HG03025 (cell line): ENCODE results near the gene PDE6B.

ENCODE experiments used
- ATAC-seq: cut with Tn5 transposase; IDR thresholded peaks from one replicate; pipeline ENCODE4 v1.9.1; 2021; ENCODE audit warnings: mild to moderate bottlenecking, moderate library complexity; ENCODE audit not compliant: unreplicated experiment, low FRiP score

PDE6B gene

DNA sequence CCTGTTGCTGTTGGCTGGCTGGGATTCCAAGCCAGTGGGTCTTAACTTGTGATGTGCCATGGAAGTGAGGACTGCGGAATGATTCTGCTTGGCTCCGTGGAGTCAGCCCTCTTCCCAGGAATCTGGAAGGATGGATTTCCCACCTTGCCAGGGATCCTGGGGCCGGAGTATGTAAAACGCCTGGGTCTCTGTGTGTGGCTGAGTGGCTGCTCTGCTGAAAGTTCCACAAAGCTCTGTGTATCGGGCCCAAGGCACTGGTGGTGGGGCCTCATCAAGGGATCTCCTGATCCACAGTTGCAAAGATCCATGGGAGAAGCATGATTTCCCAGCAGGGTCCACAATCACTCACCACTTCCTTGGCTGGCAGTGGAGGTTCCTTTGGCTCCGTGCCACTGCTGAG, 25.2 kb upstream of the PDE6B start:
- ATAC-seq = no peak

DNA sequence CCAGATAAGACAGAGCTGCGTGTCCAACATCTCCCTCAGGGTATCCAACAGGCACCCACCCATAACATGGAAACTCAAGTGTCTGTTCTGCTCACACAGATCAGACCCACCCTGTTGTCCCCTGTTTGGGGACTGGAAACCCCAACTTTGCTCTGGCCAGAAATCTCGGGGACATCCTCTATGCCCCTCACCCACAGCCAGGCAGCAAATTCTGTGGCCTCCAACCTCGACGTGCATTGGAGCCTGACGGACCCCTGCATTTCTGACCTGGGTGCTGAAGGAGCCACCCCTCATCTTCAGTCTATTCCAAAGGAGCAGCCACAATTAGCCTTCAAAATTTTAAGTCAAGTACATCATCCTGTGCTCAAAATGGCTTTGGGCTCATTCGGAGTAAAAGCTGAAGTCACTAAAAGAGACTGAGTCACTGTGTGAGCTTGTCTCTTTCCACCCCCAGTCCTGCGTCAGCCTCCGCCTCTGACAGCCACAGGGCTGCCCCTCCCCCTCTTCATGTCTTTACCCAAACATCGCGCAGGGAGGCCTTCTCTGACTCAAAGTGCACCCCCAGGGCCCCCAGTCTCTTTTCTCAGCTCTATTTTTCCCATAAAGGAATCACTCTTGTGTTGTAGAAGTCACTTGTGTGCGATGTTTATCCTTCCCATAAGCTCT, 24.4 kb upstream of the PDE6B start:
- no peak for ATAC-seq

- no peak for ATAC-seq
Observed at GRCh38 chr4:601612-602558, 23.5 kb upstream of the PDE6B start.

- no peak for ATAC-seq
Observed at GRCh38 chr4:602559-602942, 22.8 kb upstream of the PDE6B start.

- ATAC-seq = no peak
Observed at GRCh38 chr4:604131-604530, 21.2 kb upstream of the PDE6B start.

- no peak for ATAC-seq
Observed at GRCh38 chr4:605702-606425, 19.5 kb upstream of the PDE6B start.

GRCh38 chr4:608236-608635, 17.1 kb upstream of the PDE6B start:
- ATAC-seq = no peak

GRCh38 chr4:609400-610050, 15.8 kb upstream of the PDE6B start:
- no peak for ATAC-seq

DNA sequence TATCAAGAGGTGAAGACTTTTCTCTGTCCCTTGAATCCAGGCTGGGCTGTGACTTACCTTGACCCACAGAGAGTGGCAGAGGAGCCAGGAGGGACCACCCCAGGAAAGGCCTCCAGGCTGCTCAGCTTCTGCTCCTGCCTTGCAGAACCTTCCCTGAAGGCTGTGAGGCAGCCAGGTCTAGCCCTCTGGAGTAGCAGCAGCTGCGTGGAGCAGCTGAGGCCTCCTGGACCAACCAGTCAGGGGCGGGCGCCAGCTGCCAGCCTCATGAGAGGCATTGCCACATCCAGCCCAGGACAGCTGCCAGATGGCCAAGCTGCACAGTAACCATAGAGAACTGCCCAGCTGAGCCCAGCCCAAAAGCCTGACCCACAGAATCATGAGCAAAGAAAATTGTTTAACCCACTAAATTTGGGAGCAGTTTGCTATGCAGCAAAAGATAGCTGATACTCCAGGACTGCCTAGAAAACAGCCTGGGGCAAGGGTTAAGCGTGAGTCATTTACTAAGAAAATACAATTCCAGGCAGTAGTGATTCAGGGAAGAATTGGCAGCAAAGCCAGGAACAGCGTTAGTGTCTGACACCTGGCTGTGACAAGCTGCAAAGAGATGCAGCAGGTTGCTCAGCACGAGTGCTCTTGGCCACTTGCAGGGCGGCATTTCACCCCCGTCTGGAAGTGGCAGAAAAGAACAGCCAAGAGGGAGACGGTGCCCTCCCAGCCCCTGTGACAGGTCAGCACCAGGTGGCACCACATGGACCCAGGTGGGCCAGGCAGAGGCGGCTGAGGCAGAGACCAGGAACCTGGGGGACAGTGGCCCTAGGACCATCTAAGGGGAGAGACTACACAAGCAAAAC, 14.7 kb upstream of the PDE6B start:
- ATAC-seq = no peak

DNA sequence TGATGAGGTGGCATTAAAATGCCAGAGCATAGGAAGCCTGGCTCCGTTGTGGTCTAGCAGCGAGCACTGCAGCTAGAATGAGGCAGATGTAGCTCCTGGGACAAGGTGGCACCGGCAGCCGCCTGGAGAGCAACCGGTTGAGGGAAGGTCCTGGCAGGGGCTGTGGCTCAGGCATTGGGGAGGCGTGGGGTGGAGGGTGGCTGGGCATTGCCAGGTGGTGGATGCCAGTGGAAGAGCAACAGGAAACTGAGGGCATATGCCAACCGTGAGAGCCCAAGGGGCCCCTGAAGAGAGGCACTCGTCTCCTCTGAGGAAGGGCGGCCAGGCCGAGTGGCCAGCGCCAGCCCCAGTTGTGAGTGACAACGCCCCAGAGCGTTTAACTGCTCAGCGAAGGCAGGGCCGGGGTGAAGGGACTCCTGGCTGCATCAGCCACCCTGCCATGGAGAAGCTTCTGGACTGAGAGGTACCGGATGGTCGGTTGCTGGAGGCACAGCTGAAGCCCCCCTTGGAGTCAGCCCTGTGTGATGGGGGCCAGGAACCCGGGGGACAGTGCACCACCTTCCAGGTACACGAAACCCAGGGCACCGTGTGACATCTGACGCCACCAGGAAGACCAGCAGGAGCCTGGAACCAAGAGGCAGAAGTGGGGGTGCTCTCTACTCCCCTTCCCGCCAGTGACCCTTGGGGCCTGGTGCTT, 13.2 kb upstream of the PDE6B start:
- ATAC-seq = no peak

GRCh38 chr4:612749-613125, 12.6 kb upstream of the PDE6B start:
- no peak for ATAC-seq

DNA sequence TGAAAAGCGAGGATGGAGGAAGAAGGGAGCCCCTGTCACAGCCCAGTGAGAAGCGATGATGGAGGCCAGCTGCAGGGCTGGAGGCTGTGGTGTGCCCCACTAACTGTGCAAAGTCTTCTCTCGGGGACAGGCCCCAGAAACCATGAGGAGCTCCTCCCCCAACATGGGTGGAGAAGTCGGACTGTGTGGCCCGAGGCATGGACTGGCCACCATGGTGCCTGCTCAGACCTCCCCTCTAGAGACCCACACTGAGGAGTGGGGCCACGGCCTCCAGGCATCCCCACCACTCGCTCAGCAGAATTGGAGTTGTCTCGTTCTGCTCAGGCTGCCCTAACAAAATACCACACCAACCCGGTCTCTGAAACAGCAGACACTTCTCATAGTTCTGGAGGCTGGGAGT, 12.2 kb upstream of the PDE6B start:
- no peak for ATAC-seq

- no peak for ATAC-seq
Observed at GRCh38 chr4:616091-616490, 9.3 kb upstream of the PDE6B start.

DNA sequence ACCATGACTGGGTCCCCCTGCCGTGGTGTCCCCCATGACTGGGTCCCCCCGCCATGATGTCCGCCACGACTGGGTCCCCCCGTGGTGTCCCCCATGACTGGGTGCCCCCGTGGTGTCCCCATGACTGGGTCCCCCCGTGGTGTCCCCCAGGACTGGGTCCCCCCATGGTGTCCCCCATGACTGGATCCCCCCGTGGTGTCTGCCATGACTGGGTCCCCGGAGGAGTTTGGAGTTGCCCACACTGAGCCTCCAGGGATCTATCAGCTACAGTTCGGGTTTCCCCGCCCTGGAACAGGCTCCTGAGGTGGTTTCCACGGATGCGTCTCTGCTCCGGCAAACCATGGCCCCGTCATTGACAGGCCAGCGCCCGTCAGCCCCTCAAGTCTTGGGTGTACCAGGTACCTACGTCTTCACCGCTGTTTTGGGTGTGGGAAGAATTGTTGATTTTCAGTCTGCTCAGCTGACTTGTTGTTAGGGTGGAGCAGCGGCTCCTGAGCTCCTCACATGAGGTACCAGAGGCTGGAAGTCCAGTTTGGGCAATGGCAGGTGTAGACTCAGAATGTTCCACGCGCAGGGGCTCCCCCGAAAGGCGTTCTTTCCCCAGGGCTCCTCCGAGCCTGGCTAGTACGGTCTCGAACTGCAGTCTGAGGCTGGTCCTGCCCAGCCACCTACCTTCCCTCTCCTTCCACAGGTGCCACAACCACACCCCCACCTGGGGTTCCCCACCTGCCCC, 8.3 kb upstream of the PDE6B start:
- no peak for ATAC-seq

- no peak for ATAC-seq
Observed at GRCh38 chr4:617644-618641, 7.4 kb upstream of the PDE6B start.

DNA sequence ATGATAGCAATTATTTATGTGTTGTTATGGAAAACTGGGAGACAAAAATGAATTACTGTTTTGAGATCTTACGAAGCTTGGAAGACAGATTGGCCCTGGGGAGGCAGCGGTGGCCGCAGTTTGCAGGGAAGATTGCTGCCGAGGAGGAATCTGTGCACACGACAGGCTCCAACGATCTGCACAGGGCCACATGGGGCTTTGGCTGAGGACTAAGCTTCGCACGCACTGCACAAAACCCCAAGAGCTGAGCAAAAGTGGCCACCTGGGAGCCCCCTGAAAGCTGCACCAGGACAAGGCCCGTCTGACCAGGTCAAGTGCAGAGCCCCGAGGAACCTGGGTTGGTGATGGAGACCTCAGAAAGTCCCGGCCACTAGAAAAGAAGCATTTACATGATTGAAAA, 5.2 kb upstream of the PDE6B start:
- ATAC-seq = no peak

- ATAC-seq = no peak
Observed at GRCh38 chr4:620851-621261, 4.5 kb upstream of the PDE6B start.
